ENCODE measurements around the gene NXPH3.

The NXPH3 gene

GRCh38 chr17:49583889-49584288, 8.2 kb downstream of the NXPH3 start:
- Histone ChIP-seq H3K4me1 (ENCODE audit: control insufficient read depth, insufficient read depth, low read length) (peaks cover 11% of the 10 kb centered on the region), H3K9me3 (ENCODE audit: control insufficient read depth in 2 of 2, low read length in 2 of 2) (no peaks in the 10 kb centered on the region), H3K4me3 (ENCODE audit: low read length in 2 of 2) (no peak overlapping the region), H3K27me3 (ENCODE audit: control insufficient read depth in 1 of 2, insufficient read depth in 2 of 2, low read length in 2 of 2) (no peaks in the 10 kb centered on the region), H3K36me3 (ENCODE audit: control insufficient read depth in 2 of 2, insufficient read depth in 2 of 2, low read length in 2 of 2) (peaks cover 4 to 5% of the 10 kb centered on the region in 2 donors), H3K9ac (ENCODE audit: low read length in 2 of 2) (no peak overlapping the region), H3K27ac (ENCODE audit: low read length) (no peak overlapping the region)

- Histone ChIP-seq H3K36me3 (ENCODE audit: control insufficient read depth in 2 of 2, insufficient read depth in 2 of 2, low read length in 2 of 2) (peaks cover under 1 to 2% of the 10 kb centered on the region in 2 donors), H3K27ac (ENCODE audit: low read length) (no peak overlapping the region), H3K27me3 (ENCODE audit: control insufficient read depth in 1 of 2, insufficient read depth in 2 of 2, low read length in 2 of 2) (no peaks in the 10 kb centered on the region), H3K4me1 (ENCODE audit: control insufficient read depth, insufficient read depth, low read length) (no peaks in the 10 kb centered on the region), H3K9ac (ENCODE audit: low read length in 2 of 2) (no peak overlapping the region), H3K9me3 (ENCODE audit: control insufficient read depth in 2 of 2, low read length in 2 of 2) (no peaks in the 10 kb centered on the region), H3K4me3 (ENCODE audit: low read length in 2 of 2) (no peak overlapping the region)
Observed at GRCh38 chr17:49585422-49586027, 9.9 kb downstream of the NXPH3 start.

GRCh38 chr17:49587366-49588073, 11.8 kb downstream of the NXPH3 start:
- Histone ChIP-seq H3K4me3 (ENCODE audit: low read length in 2 of 2) (no peak overlapping the region), H3K36me3 (ENCODE audit: control insufficient read depth in 2 of 2, insufficient read depth in 2 of 2, low read length in 2 of 2) (peaks cover 9 to 10% of the 10 kb centered on the region in 2 donors), H3K27ac (ENCODE audit: low read length) (no peak overlapping the region), H3K27me3 (ENCODE audit: control insufficient read depth in 1 of 2, insufficient read depth in 2 of 2, low read length in 2 of 2) (no peaks in the 10 kb centered on the region), H3K9ac (ENCODE audit: low read length in 2 of 2) (no peak overlapping the region), H3K4me1 (ENCODE audit: control insufficient read depth, insufficient read depth, low read length) (no peaks in the 10 kb centered on the region), H3K9me3 (ENCODE audit: control insufficient read depth in 2 of 2, low read length in 2 of 2) (no peaks in the 10 kb centered on the region)

GRCh38 chr17:49588312-49588711, 12.6 kb downstream of the NXPH3 start:
- no peaks in the 10 kb centered on the region for H3K27me3 ChIP-seq (ENCODE audit: control insufficient read depth in 1 of 2, insufficient read depth in 2 of 2, low read length in 2 of 2)
- H3K36me3 ChIP-seq (ENCODE audit: control insufficient read depth in 2 of 2, insufficient read depth in 2 of 2, low read length in 2 of 2): peaks cover 12 to 15% of the 10 kb centered on the region in 2 donors
- H3K9ac ChIP-seq (ENCODE audit: low read length in 2 of 2): no peak overlapping the region
- H3K9me3 ChIP-seq (ENCODE audit: control insufficient read depth in 2 of 2, low read length in 2 of 2): no peaks in the 10 kb centered on the region
- H3K4me1 ChIP-seq (ENCODE audit: control insufficient read depth, insufficient read depth, low read length): no peaks in the 10 kb centered on the region
- no peak overlapping the region for H3K4me3 ChIP-seq (ENCODE audit: low read length in 2 of 2)
- H3K27ac ChIP-seq (ENCODE audit: low read length): no peak overlapping the region

GRCh38 chr17:49588726-49589576, 13.3 kb downstream of the NXPH3 start:
- H3K27ac ChIP-seq (ENCODE audit: low read length): no peak overlapping the region
- no peak overlapping the region for H3K4me3 ChIP-seq (ENCODE audit: low read length in 2 of 2)
- H3K9ac ChIP-seq (ENCODE audit: low read length in 2 of 2): no peak overlapping the region
- H3K9me3 ChIP-seq (ENCODE audit: control insufficient read depth in 2 of 2, low read length in 2 of 2): no peaks in the 10 kb centered on the region
- no peaks in the 10 kb centered on the region for H3K4me1 ChIP-seq (ENCODE audit: control insufficient read depth, insufficient read depth, low read length)
- no peaks in the 10 kb centered on the region for H3K27me3 ChIP-seq (ENCODE audit: control insufficient read depth in 1 of 2, insufficient read depth in 2 of 2, low read length in 2 of 2)
- H3K36me3 ChIP-seq (ENCODE audit: control insufficient read depth in 2 of 2, insufficient read depth in 2 of 2, low read length in 2 of 2): peaks cover 12 to 15% of the 10 kb centered on the region in 2 donors

GRCh38 chr17:49589577-49589927, 13.9 kb downstream of the NXPH3 start:
- Histone ChIP-seq H3K9me3 (ENCODE audit: control insufficient read depth in 2 of 2, low read length in 2 of 2) (no peaks in the 10 kb centered on the region), H3K27ac (ENCODE audit: low read length) (no peak overlapping the region), H3K36me3 (ENCODE audit: control insufficient read depth in 2 of 2, insufficient read depth in 2 of 2, low read length in 2 of 2) (peaks cover 15 to 18% of the 10 kb centered on the region in 2 donors), H3K27me3 (ENCODE audit: control insufficient read depth in 1 of 2, insufficient read depth in 2 of 2, low read length in 2 of 2) (no peaks in the 10 kb centered on the region), H3K9ac (ENCODE audit: low read length in 2 of 2) (no peak overlapping the region), H3K4me3 (ENCODE audit: low read length in 2 of 2) (no peak overlapping the region), H3K4me1 (ENCODE audit: control insufficient read depth, insufficient read depth, low read length) (no peaks in the 10 kb centered on the region)

GRCh38 chr17:49590874-49591273, 15.2 kb downstream of the NXPH3 start:
- Histone ChIP-seq H3K27ac (ENCODE audit: low read length) (no peak overlapping the region), H3K4me3 (ENCODE audit: low read length in 2 of 2) (no peak overlapping the region), H3K27me3 (ENCODE audit: control insufficient read depth in 1 of 2, insufficient read depth in 2 of 2, low read length in 2 of 2) (no peaks in the 10 kb centered on the region), H3K9ac (ENCODE audit: low read length in 2 of 2) (no peak overlapping the region), H3K9me3 (ENCODE audit: control insufficient read depth in 2 of 2, low read length in 2 of 2) (no peaks in the 10 kb centered on the region), H3K4me1 (ENCODE audit: control insufficient read depth, insufficient read depth, low read length) (no peaks in the 10 kb centered on the region), H3K36me3 (ENCODE audit: control insufficient read depth in 2 of 2, insufficient read depth in 2 of 2, low read length in 2 of 2) (peaks cover 21 to 23% of the 10 kb centered on the region in 2 donors)

GRCh38 chr17:49592263-49592662, 16.6 kb downstream of the NXPH3 start:
- Histone ChIP-seq H3K4me3 (ENCODE audit: low read length in 2 of 2) (no peak overlapping the region), H3K9me3 (ENCODE audit: control insufficient read depth in 2 of 2, low read length in 2 of 2) (no peaks in the 10 kb centered on the region), H3K4me1 (ENCODE audit: control insufficient read depth, insufficient read depth, low read length) (no peaks in the 10 kb centered on the region), H3K9ac (ENCODE audit: low read length in 2 of 2) (no peak overlapping the region), H3K27me3 (ENCODE audit: control insufficient read depth in 1 of 2, insufficient read depth in 2 of 2, low read length in 2 of 2) (no peaks in the 10 kb centered on the region), H3K27ac (ENCODE audit: low read length) (peak overlapping the region; percentile 4), H3K36me3 (ENCODE audit: control insufficient read depth in 2 of 2, insufficient read depth in 2 of 2, low read length in 2 of 2) (peaks cover 31 to 35% of the 10 kb centered on the region in 2 donors)

- no peaks in the 10 kb centered on the region for H3K9me3 ChIP-seq (ENCODE audit: control insufficient read depth in 2 of 2, low read length in 2 of 2)
- H3K27me3 ChIP-seq (ENCODE audit: control insufficient read depth in 1 of 2, insufficient read depth in 2 of 2, low read length in 2 of 2): no peaks in the 10 kb centered on the region
- H3K9ac ChIP-seq (ENCODE audit: low read length in 2 of 2): no peak overlapping the region
- peaks cover 58 to 59% of the 10 kb centered on the region in 2 donors for H3K36me3 ChIP-seq (ENCODE audit: control insufficient read depth in 2 of 2, insufficient read depth in 2 of 2, low read length in 2 of 2)
- peaks cover 10% of the 10 kb centered on the region for H3K4me1 ChIP-seq (ENCODE audit: control insufficient read depth, insufficient read depth, low read length)
- H3K4me3 ChIP-seq (ENCODE audit: low read length in 2 of 2): no peak overlapping the region
- no peak overlapping the region for H3K27ac ChIP-seq (ENCODE audit: low read length)
Observed at GRCh38 chr17:49595328-49595727, 19.7 kb downstream of the NXPH3 start.

GRCh38 chr17:49595980-49596379, 20.3 kb downstream of the NXPH3 start:
- Histone ChIP-seq H3K4me1 (ENCODE audit: control insufficient read depth, insufficient read depth, low read length) (peaks cover 10% of the 10 kb centered on the region), H3K4me3 (ENCODE audit: low read length in 2 of 2) (no peak overlapping the region), H3K9me3 (ENCODE audit: control insufficient read depth in 2 of 2, low read length in 2 of 2) (no peaks in the 10 kb centered on the region), H3K27ac (ENCODE audit: low read length) (no peak overlapping the region), H3K9ac (ENCODE audit: low read length in 2 of 2) (no peak overlapping the region), H3K36me3 (ENCODE audit: control insufficient read depth in 2 of 2, insufficient read depth in 2 of 2, low read length in 2 of 2) (peaks cover 60% of the 10 kb centered on the region in 2 donors), H3K27me3 (ENCODE audit: control insufficient read depth in 1 of 2, insufficient read depth in 2 of 2, low read length in 2 of 2) (no peaks in the 10 kb centered on the region)
